ENCODE results near the gene ARG2.

Gene ARG2

GRCh38 chr14:67680941-67681340 lies 61.2 kb downstream of the ARG2 start:
- Histone ChIP-seq H3K9me2 (replicated peaks; ENCODE audit: control insufficient read depth, low read length) (no peaks in the 10 kb centered on the region), H3K9me3 (ENCODE audit: control insufficient read depth, insufficient read depth, low read length) (no peaks in the 10 kb centered on the region), H3K79me2 (ENCODE audit: control insufficient read depth, low read length) (no peaks in the 10 kb centered on the region), H3K4me1 (ENCODE audit: control insufficient read depth, low read length) (peaks cover 10% of the 10 kb centered on the region), H3K4me3 (ENCODE audit: low read length) (no peak overlapping the region), H3K36me3 (ENCODE audit: control insufficient read depth, low read length) (peaks cover 76% of the 10 kb centered on the region), H4K20me1 (ENCODE audit: control insufficient read depth, insufficient read depth, low read depth, low read length) (no peaks in the 10 kb centered on the region), H3F3A (ENCODE audit: control insufficient read depth, insufficient read depth) (peaks cover 10% of the 10 kb centered on the region), H3K4me2 (ENCODE audit: low read length) (no peak overlapping the region), H3K27ac (ENCODE audit: low read depth, low read length) (no peak overlapping the region), H3K27me3 (ENCODE audit: control insufficient read depth, low read length) (no peaks in the 10 kb centered on the region)
- no peak for TF ChIP-seq EZH2phosphoT487 (IDR thresholded peaks at IDR 0.05; ENCODE audit: borderline replicate concordance, low read length)
- TF ChIP-seq CTCF (IDR thresholded peaks at IDR 0.05; ENCODE audit: low read depth, low read length, poor library complexity, severe bottlenecking) = no peak

- Histone ChIP-seq H3K4me1 (ENCODE audit: control insufficient read depth, low read length) (no peaks in the 10 kb centered on the region), H3K4me3 (ENCODE audit: low read length) (no peak overlapping the region), H3K9me3 (ENCODE audit: control insufficient read depth, insufficient read depth, low read length) (no peaks in the 10 kb centered on the region), H3K79me2 (ENCODE audit: control insufficient read depth, low read length) (no peaks in the 10 kb centered on the region), H3K27me3 (ENCODE audit: control insufficient read depth, low read length) (no peaks in the 10 kb centered on the region), H3F3A (ENCODE audit: control insufficient read depth, insufficient read depth) (0 out of 2 replicates have a peak, but pooled peaks cover 4% of the 10 kb centered on the region), H3K27ac (ENCODE audit: low read depth, low read length) (no peak overlapping the region), H3K9me2 (replicated peaks; ENCODE audit: control insufficient read depth, low read length) (no peaks in the 10 kb centered on the region), H3K36me3 (ENCODE audit: control insufficient read depth, low read length) (peaks cover 86% of the 10 kb centered on the region), H3K4me2 (ENCODE audit: low read length) (no peak overlapping the region), H4K20me1 (ENCODE audit: control insufficient read depth, insufficient read depth, low read depth, low read length) (no peaks in the 10 kb centered on the region)
- TF ChIP-seq EZH2phosphoT487 (IDR thresholded peaks at IDR 0.05; ENCODE audit: borderline replicate concordance, low read length) (no peak), CTCF (IDR thresholded peaks at IDR 0.05; ENCODE audit: low read depth, low read length, poor library complexity, severe bottlenecking) (no peak)
Observed at GRCh38 chr14:67683842-67684241, 64.1 kb downstream of the ARG2 start.

GRCh38 chr14:67690011-67690410 lies 70.3 kb downstream of the ARG2 start:
- Histone ChIP-seq H3K4me2 (ENCODE audit: low read length) (no peak overlapping the region), H3K79me2 (ENCODE audit: control insufficient read depth, low read length) (peaks cover 32% of the 10 kb centered on the region), H3K4me3 (ENCODE audit: low read length) (no peak overlapping the region), H3K9me3 (ENCODE audit: control insufficient read depth, insufficient read depth, low read length) (no peaks in the 10 kb centered on the region), H3K4me1 (ENCODE audit: control insufficient read depth, low read length) (peaks cover 6% of the 10 kb centered on the region), H3K36me3 (ENCODE audit: control insufficient read depth, low read length) (peaks cover 84% of the 10 kb centered on the region), H3K9me2 (replicated peaks; ENCODE audit: control insufficient read depth, low read length) (no peaks in the 10 kb centered on the region), H3K27me3 (ENCODE audit: control insufficient read depth, low read length) (no peaks in the 10 kb centered on the region), H3F3A (ENCODE audit: control insufficient read depth, insufficient read depth) (no peaks in the 10 kb centered on the region), H3K27ac (ENCODE audit: low read depth, low read length) (no peak overlapping the region), H4K20me1 (ENCODE audit: control insufficient read depth, insufficient read depth, low read depth, low read length) (peaks cover 7% of the 10 kb centered on the region; the same call in 1 of the 2 replicates)
- no peak for TF ChIP-seq CTCF (IDR thresholded peaks at IDR 0.05; ENCODE audit: low read depth, low read length, poor library complexity, severe bottlenecking)
- TF ChIP-seq EZH2phosphoT487 (IDR thresholded peaks at IDR 0.05; ENCODE audit: borderline replicate concordance, low read length) = no peak
